Measurements from ENCODE around the gene RPA3.

GRCh38 chr7:7701527-7701926 lies 16.9 kb downstream of the RPA3 start:
- no peak for TF ChIP-seq CTCF (IDR thresholded peaks at IDR 0.05)
- no peak for TF ChIP-seq POLR2A (IDR thresholded peaks at IDR 0.05)

Measured in lower leg skin (tissue), 3 donors.